Measurements from ENCODE around the gene PKHD1.

DNA sequence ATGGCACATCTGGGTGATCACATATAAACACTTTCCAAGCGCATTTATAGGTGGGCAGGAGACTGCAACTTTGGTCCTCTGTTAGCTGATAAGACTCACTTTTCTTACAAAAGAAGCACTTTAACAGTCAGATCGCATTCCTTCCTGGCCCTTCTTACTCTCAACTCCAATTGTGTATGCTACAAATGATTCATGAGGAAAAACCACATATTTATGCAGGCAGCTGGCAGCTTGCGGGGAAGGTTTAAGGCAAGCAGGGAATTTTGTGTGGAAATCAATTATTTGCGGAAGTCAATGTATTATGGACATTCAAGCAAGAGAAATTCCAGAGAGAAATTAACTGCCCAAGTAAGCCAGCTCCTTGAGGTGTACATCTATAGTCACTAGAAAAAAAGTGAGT, 194.0 kb downstream of the PKHD1 start:
- TF ChIP-seq LEF1 (IDR thresholded peaks at IDR 0.05; ENCODE audit: borderline replicate concordance), result no peak
- no peak for TF ChIP-seq TARDBP (IDR thresholded peaks at IDR 0.05)
- no peak for TF ChIP-seq SP1 (IDR thresholded peaks at IDR 0.05)
- no peak for TF ChIP-seq ARNT (IDR thresholded peaks at IDR 0.05)
- no peak for TF ChIP-seq BHLHE40 (IDR thresholded peaks at IDR 0.05; ENCODE audit: borderline replicate concordance)
- no peak for TF ChIP-seq CTBP1 (IDR thresholded peaks at IDR 0.05; ENCODE audit: borderline replicate concordance)
- no peak for TF ChIP-seq HDGF (IDR thresholded peaks at IDR 0.05; ENCODE audit: borderline replicate concordance)
- no peak for TF ChIP-seq L3MBTL2 (conservative IDR thresholded peaks at IDR 0.05)
- TF ChIP-seq SUZ12 (IDR thresholded peaks at IDR 0.05), result no peak
- no peak for TF ChIP-seq ELF4 (IDR thresholded peaks at IDR 0.05)
- TF ChIP-seq FOXA1 (IDR thresholded peaks at IDR 0.05), result no peak
- TF ChIP-seq FOXK2 (IDR thresholded peaks at IDR 0.05), result no peak
- TF ChIP-seq FOXM1 (IDR thresholded peaks at IDR 0.05; ENCODE audit: borderline replicate concordance), result no peak
- TF ChIP-seq, protein P1, sequence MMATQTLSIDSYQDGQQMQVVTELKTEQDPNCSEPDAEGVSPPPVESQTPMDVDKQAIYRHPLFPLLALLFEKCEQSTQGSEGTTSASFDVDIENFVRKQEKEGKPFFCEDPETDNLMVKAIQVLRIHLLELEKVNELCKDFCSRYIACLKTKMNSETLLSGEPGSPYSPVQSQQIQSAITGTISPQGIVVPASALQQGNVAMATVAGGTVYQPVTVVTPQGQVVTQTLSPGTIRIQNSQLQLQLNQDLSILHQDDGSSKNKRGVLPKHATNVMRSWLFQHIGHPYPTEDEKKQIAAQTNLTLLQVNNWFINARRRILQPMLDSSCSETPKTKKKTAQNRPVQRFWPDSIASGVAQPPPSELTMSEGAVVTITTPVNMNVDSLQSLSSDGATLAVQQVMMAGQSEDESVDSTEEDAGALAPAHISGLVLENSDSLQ (IDR thresholded peaks at IDR 0.05), result no peak
